HepG2 (cell line): ENCODE results near the gene CMTM3. TPM values are rescaled to one million over a fixed set of nuclear protein-coding genes. Genes with fewer than 3 reads are reported as not detected.

ENCODE experiments used
- DMTF1 ChIP-seq: sonication (generic); formaldehyde crosslinking; IDR thresholded peaks from 2 replicates; pipeline ENCODE4 v1.4.0; 2020; ENCODE audit warnings: mild to moderate bottlenecking, missing genetic modification reagents
- EP300 ChIP-seq, 3 experiments: sonication (generic) in 1 of 3; formaldehyde crosslinking in 1 of 3; IDR thresholded peaks; 2 replicates each; pipeline versions ENCODE4 v1.5.1 to v1.6.1; 2011 to 2020; ENCODE audit warnings: low read depth in 2 of 3, low read length in 2 of 3, borderline replicate concordance in 1 of 3, improper control_type of control experiment in 1 of 3, mild to moderate bottlenecking in 1 of 3, missing genetic modification reagents in 1 of 3, moderate library complexity in 1 of 3
- KLF6 ChIP-seq: IDR thresholded peaks from 2 replicates; pipeline ENCODE4 v1.8.0; 2016; ENCODE audit warnings: missing biosample characterization, missing genetic modification reagents
- MEF2D ChIP-seq: sonication (generic); formaldehyde crosslinking; IDR thresholded peaks from 2 replicates; pipeline ENCODE4 v1.5.1; 2020; ENCODE audit warnings: mild to moderate bottlenecking, missing genetic modification reagents
- MTA3 ChIP-seq: sonication (generic); formaldehyde crosslinking; IDR thresholded peaks from 2 replicates; pipeline ENCODE4 v1.4.0; 2020; ENCODE audit warnings: missing genetic modification reagents
- NR2F1 ChIP-seq, 2 experiments: fragments of 450-650 bp in 1 of 2; formaldehyde crosslinking in 1 of 2; IDR thresholded peaks; 2 replicates each; pipeline versions ENCODE4 v1.5.0 to v1.6.1; 2016 to 2020; ENCODE audit warnings: mild to moderate bottlenecking in 1 of 2, missing compliant biosample characterization in 1 of 2, missing genetic modification reagents in 1 of 2, moderate library complexity in 1 of 2
- NR2F6 ChIP-seq, 2 experiments: IDR thresholded peaks; 2 replicates each; pipeline ENCODE4 v1.6.1; 2016; ENCODE audit warnings: antibody characterized with exemption in 1 of 2, mild to moderate bottlenecking in 1 of 2
- SAFB2 ChIP-seq: sonication (generic); formaldehyde crosslinking; IDR thresholded peaks from 2 replicates; pipeline ENCODE4 v1.5.1; 2020; ENCODE audit warnings: missing genetic modification reagents, low read depth, mild to moderate bottlenecking, borderline replicate concordance
- STAG1 ChIP-seq: sonication (generic); formaldehyde crosslinking; IDR thresholded peaks from 2 replicates; pipeline ENCODE4 v1.4.0; 2020; ENCODE audit warnings: missing genetic modification reagents
- TGIF2 ChIP-seq: IDR thresholded peaks from 2 replicates; pipeline ENCODE4 v1.6.1; 2016; ENCODE audit warnings: control low read depth, missing compliant biosample characterization
- ZBTB37 ChIP-seq: sonication (generic); formaldehyde crosslinking; IDR thresholded peaks from 2 replicates; pipeline ENCODE4 v1.4.0; 2020; ENCODE audit warnings: mild to moderate bottlenecking, missing genetic modification reagents
- ZC3H4 ChIP-seq: sonication (generic); formaldehyde crosslinking; IDR thresholded peaks from 2 replicates; pipeline ENCODE4 v1.4.0; 2020; ENCODE audit warnings: missing genetic modification reagents, borderline replicate concordance
- ZNF101 ChIP-seq: sonication (generic); formaldehyde crosslinking; IDR thresholded peaks from 2 replicates; pipeline ENCODE4 v1.4.0; 2020; ENCODE audit warnings: mild to moderate bottlenecking, low read depth, missing genetic modification reagents, borderline replicate concordance
- ZNF20 ChIP-seq: sonication (generic); formaldehyde crosslinking; IDR thresholded peaks from 2 replicates; pipeline ENCODE4 v1.4.0; 2020; ENCODE audit warnings: mild to moderate bottlenecking, moderate library complexity, missing genetic modification reagents
- ZNF501 ChIP-seq: sonication (generic); formaldehyde crosslinking; IDR thresholded peaks from 2 replicates; pipeline ENCODE4 v1.5.1; 2020; ENCODE audit warnings: mild to moderate bottlenecking, moderate library complexity, missing genetic modification reagents
- ZNF614 ChIP-seq: IDR thresholded peaks from 2 replicates; pipeline ENCODE4 v1.6.1; 2018; ENCODE audit warnings: missing biosample characterization, missing genetic modification reagents, inconsistent platforms, borderline replicate concordance
- ZNF746 ChIP-seq: sonication (generic); formaldehyde crosslinking; IDR thresholded peaks from 2 replicates; pipeline ENCODE4 v1.8.0; 2022; ENCODE audit warnings: mild to moderate bottlenecking, missing genetic modification reagents
- ZSCAN22 ChIP-seq: sonication (generic); formaldehyde crosslinking; IDR thresholded peaks from 2 replicates; pipeline ENCODE4 v1.4.0; 2020; ENCODE audit warnings: mild to moderate bottlenecking, missing genetic modification reagents
- polyA plus RNA-seq, 8 experiments: library from polyadenylated mRNA; depleted of rRNA in 3 of 8; stranded (reverse) in 7 of 8; unstranded in 1 of 8; fragments of >200 nt; fragmentation: Illumina TruSeq in 4 of 8; extraction: Trizol in 4 of 8; gene quantifications; 2 replicates each; pipeline versions ENCODE4 v1.2.1 to v1.2.3, GENCODE V29; 2011 to 2016; ENCODE audit warnings: low read depth in 4 of 8, missing spikeins in 1 of 8, mixed read lengths in 1 of 8; ENCODE audit not compliant: insufficient read depth in 1 of 8
- total RNA-seq, 5 experiments: library from RNA; depleted of rRNA; stranded (reverse); fragments of >200 nt; fragmentation: Illumina TruSeq; extraction: Trizol; gene quantifications; 2 replicates each; pipeline ENCODE4 v1.2.3, GENCODE V29; 2016; ENCODE audit warnings: low read depth in 1 of 5
- TF ChIP-seq, protein P1 (sequence below): sonication (generic); formaldehyde crosslinking; IDR thresholded peaks from 2 replicates; pipeline ENCODE4 v1.8.0; 2022; ENCODE audit warnings: missing genetic modification reagents, mild to moderate bottlenecking, inconsistent platforms, borderline replicate concordance
- TF ChIP-seq, protein P2 (sequence below): sonication (generic); formaldehyde crosslinking; IDR thresholded peaks from 2 replicates; pipeline ENCODE4 v1.8.1; 2023; ENCODE audit warnings: mild to moderate bottlenecking, moderate library complexity, missing genetic modification reagents

CMTM3 gene
- total and polyA plus RNA-seq, 2 of the 13 experiments (the other 11 are each of a cell fraction or from before 2014, with no cell fraction given): 29.2 to 48.7 TPM

- no peak for TF ChIP-seq ZBTB37 (CRISPR knock-in tag)
- TF ChIP-seq ZNF501 (CRISPR knock-in tag): peak; percentile 94
- TF ChIP-seq NR2F1 (CRISPR knock-in tag; IDR thresholded peaks at IDR 0.05): no peak; a peak in 1 of 4 replicates
- TF ChIP-seq STAG1: peak; percentile 84
- TF ChIP-seq ZNF101 (CRISPR knock-in tag): peak; percentile 88; the same call in 1 of the 2 replicates
- no peak for TF ChIP-seq SAFB2 (CRISPR knock-in tag)
- TF ChIP-seq ZSCAN22 (CRISPR knock-in tag): 0 out of 2 replicates have a peak, but pooled peaks have one; percentile 50
- peak; percentile 60; the same call in 1 of the 2 replicates for TF ChIP-seq MEF2D
- peak; percentile 73; the same call in 1 of the 2 replicates for TF ChIP-seq TGIF2 (CRISPR knock-in tag)
- TF ChIP-seq KLF6 (CRISPR knock-in tag): 0 out of 2 replicates have a peak, but pooled peaks have one; percentile 38
- peak in 1 of 2 experiments; percentile 20; a peak in 2 of 4 replicates for TF ChIP-seq EP300 (IDR thresholded peaks at IDR 0.05; ENCODE audit: low read depth in 2 of 2, low read length in 2 of 2)
- peak; percentile 42; the same call in 1 of the 2 replicates for TF ChIP-seq EP300 (CRISPR knock-in tag; IDR thresholded peaks at IDR 0.05; ENCODE audit: borderline replicate concordance)
- TF ChIP-seq MTA3 (CRISPR knock-in tag): no peak
- peak; percentile 79; the same call in 1 of the 2 replicates for TF ChIP-seq ZNF614 (CRISPR knock-in tag)
- no peak for TF ChIP-seq NR2F6 (IDR thresholded peaks at IDR 0.05)
- peak; percentile 70 for TF ChIP-seq NR2F6 (CRISPR knock-in tag; IDR thresholded peaks at IDR 0.05)
- TF ChIP-seq, protein P1, sequence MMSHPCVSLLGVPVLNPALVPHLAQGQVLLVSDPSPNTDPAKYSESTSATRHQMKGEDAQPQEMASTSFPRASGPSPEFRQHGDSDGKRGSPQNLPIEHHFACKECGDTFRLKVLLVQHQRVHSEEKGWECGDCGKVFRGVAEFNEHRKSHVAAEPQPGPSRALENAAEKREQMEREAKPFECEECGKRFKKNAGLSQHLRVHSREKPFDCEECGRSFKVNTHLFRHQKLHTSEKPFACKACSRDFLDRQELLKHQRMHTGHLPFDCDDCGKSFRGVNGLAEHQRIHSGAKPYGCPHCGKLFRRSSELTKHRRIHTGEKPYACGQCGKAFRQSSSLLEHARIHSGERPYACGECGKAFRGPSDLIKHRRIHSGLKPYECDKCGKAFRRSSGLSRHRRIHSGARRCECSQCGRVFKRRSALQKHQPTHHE: peak; percentile 54; the same call in 1 of the 2 replicates
- TF ChIP-seq ZNF746 (CRISPR knock-in tag): 0 out of 2 replicates have a peak, but pooled peaks have one; percentile 58
- no peak for TF ChIP-seq ZNF20 (CRISPR knock-in tag)
- peak; percentile 50; the same call in 1 of the 2 replicates for TF ChIP-seq ZC3H4
- TF ChIP-seq DMTF1 (CRISPR knock-in tag): peak; percentile 78; the same call in 1 of the 2 replicates
- TF ChIP-seq, protein P2, sequence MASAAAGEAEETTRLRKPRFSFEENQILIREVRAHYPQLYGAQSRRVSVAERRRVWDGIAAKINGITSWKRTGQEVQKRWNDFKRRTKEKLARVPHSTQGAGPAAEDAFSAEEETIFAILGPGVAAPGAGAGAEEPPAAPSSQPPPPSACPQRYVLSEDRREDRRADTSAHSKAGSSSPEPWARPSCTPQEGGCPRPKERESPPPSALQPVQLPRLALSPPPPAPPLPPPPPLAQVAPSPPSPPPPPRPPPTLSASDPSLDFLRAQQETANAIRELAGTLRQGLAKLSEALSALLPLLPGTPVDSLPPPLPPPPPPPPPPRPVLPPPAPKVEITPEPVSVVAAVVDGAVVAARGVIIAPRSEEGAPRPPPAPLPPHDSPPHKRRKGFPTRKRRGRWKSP (CRISPR knock-in tag): peak; percentile 65; the same call in 1 of the 2 replicates
Observed at GRCh38 chr16:66608241-66609138, 4.0 kb downstream of the CMTM3 start (continued).
